Osteoblast (primary cell): ENCODE data around the gene ABLIM2. TPM values are rescaled to one million over a fixed set of nuclear protein-coding genes. Genes with fewer than 3 reads are reported as not detected.

Experiments used
- DNase-seq: peaks from one replicate; pipeline ENCODE4 v3.0.0; 2011; ENCODE audit warnings: low spot score, mixed read lengths; ENCODE audit not compliant: insufficient read length; ENCODE audit errors: missing footprints
- H2AFZ ChIP-seq: 2 replicates; pipeline ENCODE4 v1.6.0; 2011; ENCODE audit warnings: mild to moderate bottlenecking, low read length
- H3K27ac ChIP-seq: 2 replicates; pipeline ENCODE4 v1.5.1; 2011; ENCODE audit warnings: mild to moderate bottlenecking, low read depth, low read length, moderate library complexity
- H3K27me3 ChIP-seq: 2 replicates; pipeline ENCODE4 v1.6.0; 2012; ENCODE audit warnings: mild to moderate bottlenecking, control low read depth, inconsistent platforms, low read length, moderate library complexity; ENCODE audit not compliant: insufficient read depth
- H3K36me3 ChIP-seq: 2 replicates; pipeline ENCODE4 v1.5.1; 2011; ENCODE audit warnings: mild to moderate bottlenecking, low read length, control low read depth, moderate library complexity; ENCODE audit not compliant: insufficient read depth
- H3K4me1 ChIP-seq: 2 replicates; pipeline ENCODE4 v1.5.1; 2011; ENCODE audit warnings: mild to moderate bottlenecking, low read length, control low read depth, moderate library complexity; ENCODE audit not compliant: insufficient read depth
- H3K4me2 ChIP-seq: 2 replicates; pipeline ENCODE4 v1.6.0; 2011; ENCODE audit warnings: mild to moderate bottlenecking, low read length; ENCODE audit not compliant: insufficient read depth
- H3K4me3 ChIP-seq: fragments of 200-600 bp; sonication (generic); 3 replicates; pipeline ENCODE4 v1.5.1; 2012; ENCODE audit warnings: mild to moderate bottlenecking, low read length, inconsistent platforms; ENCODE audit not compliant: insufficient read depth
- H3K79me2 ChIP-seq: 2 replicates; pipeline ENCODE4 v1.6.0; 2012; ENCODE audit warnings: mild to moderate bottlenecking, low read length, control low read depth, inconsistent platforms; ENCODE audit not compliant: insufficient read depth
- H3K9me3 ChIP-seq: 2 replicates; pipeline ENCODE4 v1.5.1; 2011; ENCODE audit warnings: low read depth, low read length, control low read depth
- H4K20me1 ChIP-seq: 2 replicates; pipeline ENCODE4 v1.6.0; 2012; ENCODE audit warnings: mild to moderate bottlenecking, low read length, control low read depth; ENCODE audit not compliant: insufficient read depth
- total RNA-seq: library from RNA; depleted of rRNA; stranded (reverse); fragments of >200 nt; gene quantifications from 2 replicates; pipeline ENCODE4 v1.2.3, GENCODE V29; 2012
- TF ChIP-seq, protein P1 (sequence below): IDR thresholded peaks from 2 replicates; pipeline ENCODE4 v1.5.1; 2011; ENCODE audit warnings: mild to moderate bottlenecking, low read depth, low read length, moderate library complexity; ENCODE audit errors: extremely low read depth

Gene ABLIM2
- total RNA-seq, 1 donor, result 0.36 TPM

DNA sequence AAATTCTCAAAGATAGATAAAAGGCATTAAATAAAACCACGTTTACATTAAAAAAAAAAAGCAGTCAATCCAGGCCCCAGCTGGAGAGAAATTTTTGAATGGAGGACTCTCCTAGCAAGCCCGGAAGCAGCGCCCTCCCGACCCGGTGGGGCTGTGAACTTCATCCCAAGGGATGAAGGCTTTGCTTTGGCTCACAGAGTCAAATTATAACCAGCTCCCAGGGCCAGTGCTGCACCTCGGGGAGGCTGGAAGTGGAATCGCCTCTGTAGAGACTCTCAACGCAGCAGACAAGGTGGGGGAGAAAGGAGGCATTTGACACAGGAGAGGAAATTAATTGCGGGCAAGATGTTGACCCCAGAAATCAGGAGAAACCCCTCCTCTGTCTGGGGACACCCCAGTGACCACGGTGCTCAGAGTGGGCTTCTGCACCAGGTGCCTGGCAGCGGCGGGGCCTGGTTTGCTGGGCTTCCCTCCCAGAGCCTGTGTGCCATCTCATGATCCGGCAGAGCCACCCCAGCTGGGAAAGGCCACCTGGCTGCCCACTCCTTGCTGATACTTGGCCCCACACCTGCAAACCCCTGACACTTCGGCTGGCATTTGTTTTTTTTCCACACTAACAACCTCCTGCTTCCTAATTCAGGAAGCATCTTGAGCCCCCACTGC, 71.7 kb downstream of the ABLIM2 start:
- H4K20me1 ChIP-seq, result no peaks in the 10 kb centered on the region
- no peak overlapping the region for H3K4me2 ChIP-seq
- TF ChIP-seq, protein P1, sequence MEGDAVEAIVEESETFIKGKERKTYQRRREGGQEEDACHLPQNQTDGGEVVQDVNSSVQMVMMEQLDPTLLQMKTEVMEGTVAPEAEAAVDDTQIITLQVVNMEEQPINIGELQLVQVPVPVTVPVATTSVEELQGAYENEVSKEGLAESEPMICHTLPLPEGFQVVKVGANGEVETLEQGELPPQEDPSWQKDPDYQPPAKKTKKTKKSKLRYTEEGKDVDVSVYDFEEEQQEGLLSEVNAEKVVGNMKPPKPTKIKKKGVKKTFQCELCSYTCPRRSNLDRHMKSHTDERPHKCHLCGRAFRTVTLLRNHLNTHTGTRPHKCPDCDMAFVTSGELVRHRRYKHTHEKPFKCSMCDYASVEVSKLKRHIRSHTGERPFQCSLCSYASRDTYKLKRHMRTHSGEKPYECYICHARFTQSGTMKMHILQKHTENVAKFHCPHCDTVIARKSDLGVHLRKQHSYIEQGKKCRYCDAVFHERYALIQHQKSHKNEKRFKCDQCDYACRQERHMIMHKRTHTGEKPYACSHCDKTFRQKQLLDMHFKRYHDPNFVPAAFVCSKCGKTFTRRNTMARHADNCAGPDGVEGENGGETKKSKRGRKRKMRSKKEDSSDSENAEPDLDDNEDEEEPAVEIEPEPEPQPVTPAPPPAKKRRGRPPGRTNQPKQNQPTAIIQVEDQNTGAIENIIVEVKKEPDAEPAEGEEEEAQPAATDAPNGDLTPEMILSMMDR, result no peak
- H3K27me3 ChIP-seq, result peaks cover 10% of the 10 kb centered on the region
- H2AFZ ChIP-seq, result no peak overlapping the region
- H3K27ac ChIP-seq, result no peak overlapping the region
- no peaks in the 10 kb centered on the region for H3K36me3 ChIP-seq
- H3K4me1 ChIP-seq, result no peaks in the 10 kb centered on the region
- H3K4me3 ChIP-seq, result no peak overlapping the region
- no peaks in the 10 kb centered on the region for H3K79me2 ChIP-seq
- peak; percentile 38 for DNase-seq
- H3K9me3 ChIP-seq, result no peaks in the 10 kb centered on the region

DNA sequence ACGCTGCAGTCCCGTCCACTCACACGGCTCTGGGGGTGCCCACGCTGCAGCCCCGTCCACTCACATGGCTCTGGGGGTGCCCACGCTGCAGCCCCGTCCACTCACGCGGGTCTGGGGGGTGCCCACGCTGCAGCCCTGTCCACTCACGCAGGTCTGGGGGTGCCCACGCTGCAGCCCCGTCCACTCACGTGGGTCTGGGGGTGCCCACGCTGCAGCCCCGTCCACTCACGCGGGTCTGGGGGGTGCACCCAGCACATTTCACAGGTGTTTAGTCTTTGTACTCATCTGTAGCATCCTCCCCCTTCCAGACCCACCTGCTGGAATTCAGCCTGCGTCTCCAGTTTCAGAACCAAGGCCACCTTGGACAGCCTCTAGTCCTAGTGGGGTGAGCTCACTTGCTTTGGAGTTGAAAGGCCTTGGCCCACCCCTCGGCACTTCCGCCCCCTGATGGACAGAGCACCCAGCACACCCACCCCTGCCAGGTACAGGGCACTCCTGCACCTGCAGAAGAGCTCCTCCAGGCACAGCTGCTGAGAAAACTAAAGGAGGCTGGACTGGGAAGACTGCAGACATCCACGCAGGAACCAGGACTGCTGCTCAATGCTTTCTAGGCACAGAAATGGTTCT, 73.0 kb downstream of the ABLIM2 start:
- H3K27me3 ChIP-seq, result peaks cover 10% of the 10 kb centered on the region
- no peaks in the 10 kb centered on the region for H3K36me3 ChIP-seq
- TF ChIP-seq, protein P1, result no peak
- H3K4me1 ChIP-seq, result no peaks in the 10 kb centered on the region
- H3K4me2 ChIP-seq, result no peak overlapping the region
- DNase-seq, result peak; percentile 18
- no peak overlapping the region for H3K4me3 ChIP-seq
- H2AFZ ChIP-seq, result no peak overlapping the region
- H3K9me3 ChIP-seq, result no peaks in the 10 kb centered on the region
- no peaks in the 10 kb centered on the region for H4K20me1 ChIP-seq
- no peak overlapping the region for H3K27ac ChIP-seq
- H3K79me2 ChIP-seq, result no peaks in the 10 kb centered on the region

DNA sequence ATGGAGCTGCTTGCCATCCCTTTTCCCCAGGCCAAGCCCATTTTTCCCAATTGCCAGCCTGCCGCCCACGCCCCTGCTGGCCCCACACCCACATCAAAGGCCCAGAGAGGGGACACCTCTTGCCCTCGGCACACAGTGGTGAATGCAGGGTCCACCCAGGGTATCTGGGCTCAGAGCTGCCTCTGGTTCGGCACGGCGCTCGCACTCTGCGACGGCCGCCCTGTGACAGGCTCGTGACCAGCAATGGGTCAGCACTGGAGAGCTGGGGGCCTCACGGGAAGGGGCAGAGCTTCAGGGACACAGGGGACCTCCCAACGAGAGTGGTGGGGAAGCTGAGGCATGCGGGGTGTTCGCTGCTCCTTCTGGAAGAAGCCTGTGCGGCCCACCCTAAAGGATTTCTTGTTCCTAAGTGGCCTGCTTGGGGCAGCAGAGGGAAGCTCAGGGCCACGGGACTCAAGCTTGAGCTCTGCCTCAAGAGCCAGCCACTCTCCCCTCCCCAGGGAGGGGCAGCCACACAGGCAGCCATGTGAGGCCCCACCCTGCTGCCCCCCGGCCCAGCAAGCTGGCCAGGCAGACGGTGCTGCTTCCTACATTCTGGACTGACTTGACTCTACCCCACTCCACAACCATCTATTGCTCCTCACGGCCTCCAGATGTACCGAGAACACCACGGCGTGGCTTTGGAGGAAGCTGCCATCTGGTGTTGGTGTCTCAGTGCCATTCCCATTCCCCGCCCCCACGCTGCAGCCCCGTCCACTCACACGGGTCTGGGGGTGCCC, 73.7 kb downstream of the ABLIM2 start:
- Histone ChIP-seq H3K79me2 (no peaks in the 10 kb centered on the region), H3K9me3 (no peaks in the 10 kb centered on the region), H3K36me3 (no peaks in the 10 kb centered on the region), H3K27ac (no peak overlapping the region), H3K4me1 (no peaks in the 10 kb centered on the region), H3K4me2 (no peak overlapping the region), H4K20me1 (no peaks in the 10 kb centered on the region), H3K4me3 (no peak overlapping the region), H3K27me3 (peaks cover 16% of the 10 kb centered on the region), H2AFZ (no peak overlapping the region)
- TF ChIP-seq, protein P1, result no peak
- DNase-seq, result peak; percentile 18
